WTC11 (cell line): ENCODE measurements around the gene EIF4E1B. TPM values are rescaled to one million over a fixed set of nuclear protein-coding genes. Genes with fewer than 3 reads are reported as not detected.

Source experiments
- ATAC-seq: fragments of 200-7000 bp; cut with Tn5 transposase; 2 replicates; pipeline ENCODE4 v1.10.0; 2021; ENCODE audit warnings: mild to moderate bottlenecking, moderate library complexity
- CTCF ChIA-PET: fragments of 300-600 bp; sonication (Branson Sonifier 250); formaldehyde crosslinking; loops from one replicate; lab custom pipeline; 2021; ENCODE audit warnings: antibody characterized with exemption; lab: Charles Lee
- POLR2A ChIA-PET: fragments of 350-600 bp; sonication (Branson Sonifier 250); formaldehyde crosslinking; loops from one replicate; lab custom pipeline; 2021; ENCODE audit warnings: antibody characterized with exemption; lab: Charles Lee
- DNase-seq: peaks from one replicate; pipeline ENCODE4 v3.0.0; 2021; ENCODE audit warnings: low spot score
- H3K27ac Mint-ChIP-seq: 2 replicates; pipeline ENCODE4 v1.8.0; 2021; ENCODE audit warnings: mixed read lengths
- H3K27me3 Mint-ChIP-seq: 2 replicates; pipeline ENCODE4 v1.8.0; 2021; ENCODE audit warnings: low read depth, mild to moderate bottlenecking, moderate library complexity, mixed read lengths
- H3K36me3 Mint-ChIP-seq: 2 replicates; pipeline ENCODE4 v1.8.0; 2021; ENCODE audit warnings: mixed read lengths
- H3K4me1 Mint-ChIP-seq: 2 replicates; pipeline ENCODE4 v1.8.0; 2022; ENCODE audit warnings: mixed read lengths
- H3K4me3 Mint-ChIP-seq: 2 replicates; pipeline ENCODE4 v1.8.0; 2021; ENCODE audit warnings: mild to moderate bottlenecking, moderate library complexity, mixed read lengths
- H3K9me3 Mint-ChIP-seq: 2 replicates; pipeline ENCODE4 v1.8.0; 2021; ENCODE audit warnings: mixed read lengths
- ARID4B ChIP-seq: sonication (generic); formaldehyde crosslinking; IDR thresholded peaks from 2 replicates; pipeline ENCODE4 v1.8.0; 2023; ENCODE audit warnings: missing genetic modification reagents, mild to moderate bottlenecking, borderline replicate concordance
- ATF1 ChIP-seq: sonication (generic); formaldehyde crosslinking; IDR thresholded peaks from 2 replicates; pipeline ENCODE4 v1.8.1; 2023; ENCODE audit warnings: mild to moderate bottlenecking, moderate library complexity, missing genetic modification reagents
- ATF2 ChIP-seq: sonication (generic); formaldehyde crosslinking; IDR thresholded peaks from 2 replicates; pipeline ENCODE4 v1.8.1; 2022; ENCODE audit warnings: low read depth, missing genetic modification reagents, borderline replicate concordance
- ATF6 ChIP-seq: sonication (generic); formaldehyde crosslinking; IDR thresholded peaks from 2 replicates; pipeline ENCODE4 v1.8.1; 2023; ENCODE audit warnings: mild to moderate bottlenecking, missing genetic modification reagents
- CBFB ChIP-seq: sonication (generic); formaldehyde crosslinking; IDR thresholded peaks from 2 replicates; pipeline ENCODE4 v1.8.1; 2022; ENCODE audit warnings: mild to moderate bottlenecking, low read depth, missing genetic modification reagents
- CTCF ChIP-seq: fragments of 200-600 bp; IDR thresholded peaks from 2 replicates; pipeline ENCODE4 v1.8.0; 2022; ENCODE audit warnings: antibody characterized with exemption
- ELF4 ChIP-seq: sonication (generic); formaldehyde crosslinking; IDR thresholded peaks from 2 replicates; pipeline ENCODE4 v1.8.1; 2022; ENCODE audit warnings: low read depth, mild to moderate bottlenecking, moderate library complexity, missing genetic modification reagents
- EMX1 ChIP-seq: fragments of 250-450 bp; sonication (Bioruptor Pico); IDR thresholded peaks from 2 replicates; pipeline ENCODE4 v1.8.0; 2021; ENCODE audit warnings: mild to moderate bottlenecking
- ERG ChIP-seq: fragments of 250-450 bp; sonication (Bioruptor Pico); IDR thresholded peaks from 2 replicates; pipeline ENCODE4 v1.8.0; 2021; ENCODE audit warnings: mild to moderate bottlenecking
- GABPB1 ChIP-seq: sonication (generic); formaldehyde crosslinking; IDR thresholded peaks from 2 replicates; pipeline ENCODE4 v1.8.1; 2023; ENCODE audit warnings: mild to moderate bottlenecking, missing genetic modification reagents
- IRF1 ChIP-seq: sonication (generic); formaldehyde crosslinking; IDR thresholded peaks from 2 replicates; pipeline ENCODE4 v1.8.0; 2023; ENCODE audit warnings: missing genetic modification reagents
- KAT7 ChIP-seq: sonication (generic); formaldehyde crosslinking; IDR thresholded peaks from 2 replicates; pipeline ENCODE4 v1.8.1; 2023; ENCODE audit warnings: missing genetic modification reagents, mild to moderate bottlenecking, borderline replicate concordance
- MAX ChIP-seq: sonication (generic); formaldehyde crosslinking; IDR thresholded peaks from 2 replicates; pipeline ENCODE4 v1.8.0; 2022; ENCODE audit warnings: mild to moderate bottlenecking, missing genetic modification reagents
- NFYB ChIP-seq: sonication (generic); formaldehyde crosslinking; conservative IDR thresholded peaks from 2 replicates; pipeline ENCODE4 v1.8.0; 2022; ENCODE audit warnings: low read depth, missing genetic modification reagents
- TEAD1 ChIP-seq: sonication (generic); formaldehyde crosslinking; IDR thresholded peaks from 2 replicates; pipeline ENCODE4 v1.8.0; 2022; ENCODE audit warnings: mild to moderate bottlenecking, missing genetic modification reagents
- ZNF121 ChIP-seq: sonication (generic); formaldehyde crosslinking; IDR thresholded peaks from 2 replicates; pipeline ENCODE4 v1.8.0; 2023; ENCODE audit warnings: missing genetic modification reagents
- ZNF263 ChIP-seq: sonication (generic); formaldehyde crosslinking; IDR thresholded peaks from 2 replicates; pipeline ENCODE4 v1.8.1; 2022; ENCODE audit warnings: low read depth, mild to moderate bottlenecking, moderate library complexity, missing genetic modification reagents
- total RNA-seq: library from RNA; stranded (reverse); gene quantifications from 3 replicates; pipeline ENCODE4 v1.2.3, GENCODE V29; 2021

EIF4E1B gene
- total RNA-seq, 1 experiment from 2014 or later, result 0.74 TPM

- Mint-ChIP-seq H3K27ac (peak overlapping the region; percentile 26; the same call in 1 of the 2 replicates), H3K4me1 (peaks cover 5% of the 10 kb centered on the region)
- TF ChIP-seq CBFB (CRISPR knock-in tag) (no peak), ELF4 (CRISPR knock-in tag) (no peak), TEAD1 (CRISPR knock-in tag) (no peak), ARID4B (CRISPR knock-in tag) (no peak), MAX (CRISPR knock-in tag) (no peak), ATF6 (CRISPR knock-in tag) (no peak)
- TF ChIP-seq, all 79 proteins: peak for 0
- DNase-seq (no peak), ATAC-seq (no peak)
- H3K9me3 Mint-ChIP-seq, result no peaks in the 10 kb centered on the region
- ChIA-PET POLR2A (interaction anchor here (1.4 kb wide), 1 partner anchor 12 kb away, joined by 3 read pairs; the partner anchor contains the start of gene TSPAN17), CTCF (interaction anchor here (0.9 to 6.2 kb wide), 19 partner anchors 9 to 453 kb away, joined by 3 to 233 read pairs (median 6); partner anchors contain the start of genes CDHR2, EIF4E1B, HK3 and SNCB)
- no peak overlapping the region for H3K4me3 Mint-ChIP-seq
- no peaks in the 10 kb centered on the region for H3K27me3 Mint-ChIP-seq
- no peaks in the 10 kb centered on the region for H3K36me3 Mint-ChIP-seq
These were observed 28.5 kb downstream of the EIF4E1B start for GRCh38 chr5:176658817-176659511.

- H3K27ac Mint-ChIP-seq, result no peak overlapping the region
- H3K4me3 Mint-ChIP-seq, result no peak overlapping the region
- ChIA-PET CTCF (interaction anchor here (1.9 to 6.2 kb wide), 7 partner anchors 10 to 204 kb away, joined by 6 to 233 read pairs (median 55); partner anchors contain the start of gene TSPAN17), POLR2A (no interaction called here)
- no peaks in the 10 kb centered on the region for H3K9me3 Mint-ChIP-seq
- TF ChIP-seq ZNF263, result no peak
- no peak for TF ChIP-seq IRF1
- TF ChIP-seq ATF2 (CRISPR knock-in tag), result no peak
- TF ChIP-seq ERG, result no peak
- no peak for TF ChIP-seq KAT7 (CRISPR knock-in tag)
- no peak for TF ChIP-seq NFYB (CRISPR knock-in tag)
- no peak for TF ChIP-seq GABPB1
- TF ChIP-seq ZNF121 (CRISPR knock-in tag), result no peak
- TF ChIP-seq ATF1 (CRISPR knock-in tag), result no peak
- TF ChIP-seq CTCF, result no peak
- TF ChIP-seq EMX1, result no peak
- ATAC-seq (no peak), DNase-seq (no peak)
- peaks cover 10% of the 10 kb centered on the region for H3K4me1 Mint-ChIP-seq
- H3K36me3 Mint-ChIP-seq, result no peaks in the 10 kb centered on the region
- no peaks in the 10 kb centered on the region for H3K27me3 Mint-ChIP-seq
These were observed 29.0 kb downstream of the EIF4E1B start for GRCh38 chr5:176659512-176659839.
